ENCODE results near the gene ATP6V0E2. TPM values are rescaled to one million over a fixed set of nuclear protein-coding genes. Genes with fewer than 3 reads are reported as not detected.
"Not testable (repeated sequence)": the region's sequence is repeated elsewhere in the genome, so short reads cannot be mapped to it uniquely, and the experiment has no call there.

Gene ATP6V0E2
- total RNA-seq, 1 donor: 11.2 TPM

DNA sequence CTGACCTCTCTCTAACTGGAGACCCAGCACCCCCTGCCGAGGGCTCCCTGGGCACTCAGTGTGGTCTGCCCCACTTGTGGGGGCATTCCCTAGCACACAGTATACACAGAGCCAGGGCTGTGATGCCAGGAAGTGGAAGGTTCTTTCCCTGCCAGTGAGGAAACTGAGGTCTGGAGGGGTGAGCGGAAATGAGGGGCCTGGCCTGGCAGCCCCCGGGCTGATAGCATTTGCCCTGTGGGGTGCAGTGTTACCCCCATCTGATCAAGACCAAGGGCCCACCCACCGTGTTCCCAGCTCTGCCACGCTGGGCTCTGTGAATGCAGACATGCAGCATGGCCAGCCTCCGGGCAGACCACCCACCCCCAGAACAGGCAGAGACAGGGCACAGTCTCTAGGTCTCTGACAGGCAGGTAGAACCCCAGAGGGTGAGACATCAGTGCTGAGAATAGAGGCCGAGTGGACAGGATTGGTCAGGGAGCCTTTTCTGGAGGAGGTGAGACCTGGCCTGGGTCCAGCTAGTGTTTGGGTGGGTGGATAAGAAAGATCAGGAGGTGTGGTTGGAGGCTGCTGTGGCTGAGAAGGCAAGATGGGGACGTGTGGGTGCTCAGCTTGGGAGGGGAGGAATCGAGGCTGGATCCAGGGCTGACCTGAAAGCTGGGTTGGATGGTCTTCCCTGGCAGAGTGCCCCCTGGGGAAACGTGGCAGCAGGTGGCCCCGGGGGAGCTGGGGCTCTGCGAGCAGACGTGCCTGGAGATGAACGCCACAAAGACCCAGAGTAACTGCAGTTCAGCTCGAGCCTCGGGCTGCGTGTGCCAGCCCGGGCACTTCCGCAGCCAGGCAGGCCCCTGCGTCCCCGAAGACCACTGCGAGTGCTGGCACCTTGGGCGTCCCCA is 46.4 kb upstream of the ATP6V0E2 start:
- no peak for DNase-seq (ENCODE audit: low read depth)
- TF ChIP-seq, protein P1, sequence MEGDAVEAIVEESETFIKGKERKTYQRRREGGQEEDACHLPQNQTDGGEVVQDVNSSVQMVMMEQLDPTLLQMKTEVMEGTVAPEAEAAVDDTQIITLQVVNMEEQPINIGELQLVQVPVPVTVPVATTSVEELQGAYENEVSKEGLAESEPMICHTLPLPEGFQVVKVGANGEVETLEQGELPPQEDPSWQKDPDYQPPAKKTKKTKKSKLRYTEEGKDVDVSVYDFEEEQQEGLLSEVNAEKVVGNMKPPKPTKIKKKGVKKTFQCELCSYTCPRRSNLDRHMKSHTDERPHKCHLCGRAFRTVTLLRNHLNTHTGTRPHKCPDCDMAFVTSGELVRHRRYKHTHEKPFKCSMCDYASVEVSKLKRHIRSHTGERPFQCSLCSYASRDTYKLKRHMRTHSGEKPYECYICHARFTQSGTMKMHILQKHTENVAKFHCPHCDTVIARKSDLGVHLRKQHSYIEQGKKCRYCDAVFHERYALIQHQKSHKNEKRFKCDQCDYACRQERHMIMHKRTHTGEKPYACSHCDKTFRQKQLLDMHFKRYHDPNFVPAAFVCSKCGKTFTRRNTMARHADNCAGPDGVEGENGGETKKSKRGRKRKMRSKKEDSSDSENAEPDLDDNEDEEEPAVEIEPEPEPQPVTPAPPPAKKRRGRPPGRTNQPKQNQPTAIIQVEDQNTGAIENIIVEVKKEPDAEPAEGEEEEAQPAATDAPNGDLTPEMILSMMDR (IDR thresholded peaks at IDR 0.05; ENCODE audit: insufficient read depth, low read depth, low read length): no peak
- no peak overlapping the region for H3K4me3 ChIP-seq (ENCODE audit: low read depth, low read length)

DNA sequence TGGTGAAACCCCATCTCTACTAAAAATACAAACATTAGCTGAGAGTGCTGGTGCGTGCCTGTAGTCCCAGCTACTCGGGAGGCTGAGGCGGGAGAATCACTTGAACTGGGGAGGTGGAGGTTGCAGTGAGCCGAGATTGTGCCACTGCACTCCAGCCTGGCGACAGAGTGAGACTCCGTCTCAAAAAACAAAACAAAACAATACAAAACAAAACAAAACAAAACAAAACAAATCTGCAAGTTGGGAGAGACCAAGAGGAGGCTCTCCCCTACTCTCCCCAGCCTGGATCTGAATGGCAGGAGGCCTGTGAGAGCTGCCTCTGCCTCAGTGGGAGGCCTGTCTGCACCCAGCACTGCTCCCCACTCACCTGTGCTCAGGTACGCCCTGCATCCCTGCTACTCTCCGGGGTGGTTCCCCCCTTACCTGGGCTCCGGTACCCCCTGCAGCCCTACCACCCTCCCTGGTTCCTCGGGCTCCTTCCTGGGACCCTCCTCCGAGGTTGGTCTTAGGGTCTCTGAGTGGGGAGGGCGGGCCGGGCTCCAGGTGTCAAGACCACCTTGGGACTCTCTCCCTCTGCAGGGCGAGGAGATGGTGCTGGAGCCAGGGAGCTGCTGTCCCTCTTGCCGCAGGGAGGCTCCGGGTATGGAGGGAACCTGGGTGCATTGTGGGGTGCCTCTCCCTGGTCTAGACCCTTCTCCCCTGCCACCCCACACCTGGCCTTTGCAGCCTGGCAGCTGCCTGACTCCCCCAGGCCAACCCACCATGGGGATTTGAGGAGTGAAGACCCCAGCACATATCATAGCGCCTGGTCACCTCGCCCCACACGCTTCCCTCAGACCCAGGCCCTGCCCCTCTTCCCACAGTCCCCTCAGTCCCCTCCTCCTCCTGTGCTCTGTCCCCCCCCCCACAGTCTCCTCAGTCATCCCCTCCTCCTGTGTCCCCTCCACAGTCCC is 45.1 kb upstream of the ATP6V0E2 start:
- H3K4me3 ChIP-seq (ENCODE audit: low read depth, low read length): no peak overlapping the region
- TF ChIP-seq, protein P1 (IDR thresholded peaks at IDR 0.05; ENCODE audit: insufficient read depth, low read depth, low read length): no peak
- no peak for DNase-seq (ENCODE audit: low read depth)

DNA sequence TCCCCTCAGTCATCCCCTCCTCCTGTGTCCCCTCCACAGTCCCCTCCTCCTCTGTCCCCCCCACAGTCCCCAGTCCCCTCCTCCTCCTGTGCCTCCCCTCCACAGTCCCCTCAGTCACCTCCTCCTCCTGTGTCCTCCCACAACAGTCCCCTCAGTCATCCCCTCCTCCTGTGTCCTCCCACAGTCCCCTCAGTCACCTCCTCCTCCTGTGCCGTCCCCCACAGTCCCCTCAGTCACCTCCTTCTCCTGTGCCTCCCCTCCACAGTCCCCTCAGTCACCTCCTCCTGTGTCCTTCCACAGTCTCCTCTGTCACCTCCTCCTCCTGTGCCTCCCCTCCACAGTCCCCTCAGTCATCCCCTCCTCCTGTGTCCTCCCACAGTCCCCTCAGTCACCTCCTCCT is 43.2 kb upstream of the ATP6V0E2 start:
- DNase-seq (ENCODE audit: low read depth); H3K4me3 ChIP-seq (ENCODE audit: low read depth, low read length): not testable (repeated sequence)

DNA sequence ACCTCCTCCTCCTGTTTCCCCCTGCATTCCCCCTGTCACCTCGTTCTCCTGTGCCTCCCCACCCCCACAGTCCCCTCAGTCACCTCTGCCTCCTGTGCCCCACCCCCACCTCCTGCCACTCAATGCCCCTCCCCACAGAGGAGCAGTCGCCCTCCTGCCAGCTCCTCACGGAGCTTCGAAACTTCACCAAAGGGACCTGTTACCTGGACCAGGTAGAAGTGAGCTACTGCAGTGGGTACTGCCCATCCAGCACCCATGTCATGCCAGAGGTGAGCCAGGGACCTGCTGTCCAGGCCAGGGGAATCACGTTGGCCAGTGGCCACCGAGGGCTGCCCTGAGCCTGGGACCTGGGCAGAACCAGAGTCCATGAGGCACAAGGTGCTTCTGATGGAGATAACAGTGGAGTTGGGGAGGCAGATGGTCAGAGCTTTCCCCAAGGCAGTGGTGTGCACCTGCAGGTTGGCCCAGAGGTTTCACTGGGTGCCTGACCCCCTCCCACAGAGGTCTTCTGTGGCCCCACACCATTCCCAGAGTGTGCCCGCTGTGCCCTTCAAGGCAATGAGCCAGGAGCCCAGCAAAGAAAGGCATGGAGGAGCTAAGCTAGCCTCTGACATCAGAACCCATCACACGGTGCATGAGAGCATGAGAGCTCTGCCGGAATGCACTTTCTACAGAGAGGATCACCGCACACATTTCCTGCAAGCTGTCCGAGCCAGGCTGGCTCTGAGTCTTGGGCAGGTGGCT is 42.6 kb upstream of the ATP6V0E2 start:
- TF ChIP-seq, protein P1 (IDR thresholded peaks at IDR 0.05; ENCODE audit: insufficient read depth, low read depth, low read length): no peak
- no peak overlapping the region for H3K4me3 ChIP-seq (ENCODE audit: low read depth, low read length)
- no peak for DNase-seq (ENCODE audit: low read depth)

DNA sequence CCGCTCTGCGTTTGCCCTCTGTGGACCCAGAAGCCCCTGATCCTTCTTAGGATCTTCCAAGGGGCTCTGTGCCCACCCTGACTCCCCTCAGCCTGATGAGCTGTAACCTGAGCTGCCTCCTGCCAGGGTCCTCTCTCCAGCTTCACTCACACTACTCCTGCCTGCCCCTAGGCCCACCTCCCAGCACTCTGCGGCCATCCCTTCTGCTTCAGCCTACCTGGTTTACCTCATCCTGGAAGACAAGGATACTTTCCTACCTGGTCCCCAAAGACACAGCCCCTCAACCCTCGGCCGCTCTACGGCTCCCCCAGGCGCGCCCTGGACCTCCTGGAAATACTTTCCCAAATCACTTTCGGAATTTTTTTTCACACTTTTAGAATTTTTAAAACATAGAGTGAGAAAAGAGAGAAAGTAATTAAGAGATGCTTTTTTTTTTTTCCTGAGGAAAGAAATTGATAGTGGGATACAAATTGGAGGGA is 42.0 kb upstream of the ATP6V0E2 start:
- no peak overlapping the region for H3K4me3 ChIP-seq (ENCODE audit: low read depth, low read length)
- no peak for DNase-seq (ENCODE audit: low read depth)
- TF ChIP-seq, protein P1 (IDR thresholded peaks at IDR 0.05; ENCODE audit: insufficient read depth, low read depth, low read length): no peak

DNA sequence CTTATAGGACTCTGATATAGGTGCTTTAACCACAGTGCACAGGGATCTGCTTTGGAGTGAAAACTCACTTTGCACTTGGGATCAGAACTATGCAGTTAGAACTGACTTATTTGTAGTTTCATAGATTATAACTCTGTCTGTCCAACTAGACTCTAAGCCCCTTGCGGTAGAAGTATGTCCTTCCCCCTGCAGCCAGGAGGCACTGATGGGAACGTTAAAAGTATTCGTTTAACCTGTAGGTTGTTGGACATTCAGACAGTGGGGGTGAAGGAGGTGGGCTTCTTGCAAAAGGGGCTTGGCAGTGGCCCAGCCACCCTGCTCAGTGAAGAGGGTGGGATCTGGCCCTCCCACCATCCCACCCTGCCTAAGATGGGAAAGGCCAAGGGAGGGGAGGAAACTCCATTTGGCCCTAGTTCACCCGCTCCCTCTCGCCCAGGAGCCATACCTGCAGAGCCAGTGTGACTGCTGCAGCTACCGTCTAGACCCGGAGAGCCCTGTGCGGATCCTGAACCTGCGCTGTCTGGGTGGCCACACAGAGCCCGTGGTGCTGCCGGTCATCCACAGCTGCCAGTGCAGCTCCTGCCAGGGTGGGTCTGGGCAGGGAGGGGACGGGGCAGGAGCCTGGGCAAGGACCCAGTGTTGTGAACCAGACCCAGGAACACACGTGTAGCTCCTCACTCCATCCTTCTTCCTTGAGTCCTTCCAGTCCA is 41.3 kb upstream of the ATP6V0E2 start:
- no peak overlapping the region for H3K4me3 ChIP-seq (ENCODE audit: low read depth, low read length)
- DNase-seq (ENCODE audit: low read depth): no peak
- TF ChIP-seq, protein P1 (IDR thresholded peaks at IDR 0.05; ENCODE audit: insufficient read depth, low read depth, low read length): no peak
